DLD1 (cell line): ENCODE results near the gene AP5Z1.

Source experiments
- in situ Hi-C: cut with HindIII; loops from 2 replicates; pipeline ENCODE4 v1.10.0; 2017; ENCODE audit warnings: low sequenced_read_pairs

AP5Z1 gene

GRCh38 chr7:4775250-4775847 is at the start of gene AP5Z1:
Gene AP5Z1 (plus strand): TSS chr7:4775623. CDS start chr7:4775716, 93 bp downstream.
- in situ Hi-C loops: no loop called here

GRCh38 chr7:4725850-4726450 is 49.5 kb upstream of the AP5Z1 start:
- in situ Hi-C loops: no loop called here

DNA sequence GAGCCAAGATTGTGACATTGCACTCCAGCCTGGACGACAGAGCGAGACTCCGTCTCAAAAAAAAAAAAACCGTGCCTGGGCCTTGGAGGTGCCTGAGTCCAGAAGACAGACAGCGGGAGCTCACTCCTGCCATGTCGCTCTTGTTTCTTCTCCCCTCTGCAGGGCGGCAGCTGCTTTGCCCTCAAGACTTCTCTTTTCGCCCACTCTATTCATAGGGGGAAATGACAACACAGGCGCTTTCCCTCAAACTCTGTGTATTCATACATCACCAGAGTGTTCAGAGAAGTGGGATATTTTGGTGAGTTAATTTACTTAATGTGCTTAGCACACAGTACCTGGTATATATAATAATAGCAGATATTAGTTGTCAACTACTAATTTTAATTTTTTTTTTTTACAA is 48.9 kb upstream of the AP5Z1 start:
- in situ Hi-C loops: no loop called here

GRCh38 chr7:4727914-4728705 is 47.3 kb upstream of the AP5Z1 start:
- in situ Hi-C loops: no loop called here

DNA sequence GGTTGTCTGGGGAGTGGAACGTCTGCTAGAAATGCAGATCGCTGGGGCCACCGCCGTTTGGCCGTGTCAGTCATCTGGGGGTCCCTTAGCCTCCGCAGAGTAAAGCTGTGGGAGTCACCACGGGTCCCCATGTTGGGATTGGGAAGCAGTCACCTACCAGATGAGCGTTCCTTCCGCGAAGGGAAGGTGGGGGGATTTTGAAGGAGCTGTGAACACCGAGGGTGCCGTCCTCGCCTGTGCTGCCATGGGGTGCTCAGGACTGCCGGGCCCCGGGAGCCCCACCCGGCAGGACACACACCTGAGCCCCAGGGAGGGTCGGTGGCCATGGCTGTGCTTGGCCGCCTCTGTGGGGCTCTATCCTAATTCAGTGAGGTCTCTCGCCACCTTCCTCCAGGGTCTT is 46.2 kb upstream of the AP5Z1 start:
- in situ Hi-C loops: no loop called here

DNA sequence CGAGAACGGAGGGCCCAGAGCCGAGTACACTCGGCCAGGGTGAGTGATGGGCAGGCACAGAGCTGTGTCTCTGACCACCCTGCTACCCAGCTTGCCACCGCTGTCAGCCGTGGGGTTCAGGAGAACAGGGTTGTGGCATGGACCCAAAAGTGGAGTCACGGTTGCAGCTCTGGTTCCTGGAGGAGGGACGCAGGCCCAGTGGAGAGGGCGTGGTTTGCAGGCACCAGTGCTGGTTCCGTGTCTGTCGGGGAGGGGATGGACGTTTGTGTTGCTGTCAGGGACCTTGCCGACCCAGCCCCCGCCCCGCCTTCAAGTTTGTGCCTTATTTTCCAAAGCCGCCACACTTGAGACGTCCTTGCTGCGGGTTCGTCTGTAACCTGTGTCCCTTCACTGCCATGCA is 45.1 kb upstream of the AP5Z1 start:
- in situ Hi-C loops: no loop called here

DNA sequence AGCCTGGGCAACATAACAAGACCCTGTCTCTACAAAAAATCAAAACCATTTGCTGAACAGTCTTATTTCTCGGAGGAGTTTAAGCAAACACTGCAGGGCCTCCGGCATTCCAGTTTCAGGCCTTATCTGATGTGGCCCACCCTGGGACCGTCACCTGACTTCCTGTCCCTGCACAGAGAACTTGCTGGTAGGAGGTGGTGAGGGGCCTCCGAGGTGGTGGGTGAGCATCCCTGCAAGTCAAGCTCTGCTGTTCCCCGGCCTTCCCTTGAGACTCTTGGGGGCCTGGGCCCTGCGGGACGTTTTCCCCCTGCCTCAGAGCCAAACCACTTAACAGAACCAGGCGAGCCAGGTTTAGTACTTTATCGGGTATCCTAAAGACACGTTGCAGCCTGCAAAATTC is 44.5 kb upstream of the AP5Z1 start:
- in situ Hi-C loops: no loop called here

- in situ Hi-C loops: no loop called here
These were observed 43.6 kb upstream of the AP5Z1 start for GRCh38 chr7:4731803-4732202.

DNA sequence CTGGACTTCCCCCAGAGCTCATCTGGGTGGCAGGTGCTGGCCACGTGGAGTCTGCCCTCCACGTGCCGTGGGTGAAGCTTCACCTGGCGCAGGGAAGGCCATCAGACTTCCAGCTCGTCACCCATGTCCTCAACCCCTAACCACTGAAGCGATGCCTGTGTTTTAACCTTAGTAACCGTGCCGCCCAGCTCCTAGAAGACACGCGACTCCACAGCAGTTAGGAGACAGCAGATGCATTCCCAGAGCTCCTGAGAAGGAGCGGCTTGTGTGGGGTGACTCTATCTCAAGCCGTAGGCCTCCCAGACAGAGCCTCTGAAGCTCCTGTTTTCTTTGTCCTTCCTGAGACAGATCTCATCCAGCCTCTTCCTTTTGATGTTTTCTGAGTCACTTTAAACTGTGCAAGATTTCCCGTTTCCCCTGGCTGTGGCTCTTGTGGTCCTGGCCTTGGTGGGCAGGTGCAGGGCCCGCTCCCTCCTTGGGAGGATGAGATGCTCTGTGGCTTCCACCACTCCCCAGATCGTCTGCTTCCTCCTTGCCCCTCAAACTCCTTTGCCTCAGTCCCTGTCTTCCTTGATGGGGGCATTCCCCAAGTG is 41.4 kb upstream of the AP5Z1 start:
- in situ Hi-C loops: no loop called here

DNA sequence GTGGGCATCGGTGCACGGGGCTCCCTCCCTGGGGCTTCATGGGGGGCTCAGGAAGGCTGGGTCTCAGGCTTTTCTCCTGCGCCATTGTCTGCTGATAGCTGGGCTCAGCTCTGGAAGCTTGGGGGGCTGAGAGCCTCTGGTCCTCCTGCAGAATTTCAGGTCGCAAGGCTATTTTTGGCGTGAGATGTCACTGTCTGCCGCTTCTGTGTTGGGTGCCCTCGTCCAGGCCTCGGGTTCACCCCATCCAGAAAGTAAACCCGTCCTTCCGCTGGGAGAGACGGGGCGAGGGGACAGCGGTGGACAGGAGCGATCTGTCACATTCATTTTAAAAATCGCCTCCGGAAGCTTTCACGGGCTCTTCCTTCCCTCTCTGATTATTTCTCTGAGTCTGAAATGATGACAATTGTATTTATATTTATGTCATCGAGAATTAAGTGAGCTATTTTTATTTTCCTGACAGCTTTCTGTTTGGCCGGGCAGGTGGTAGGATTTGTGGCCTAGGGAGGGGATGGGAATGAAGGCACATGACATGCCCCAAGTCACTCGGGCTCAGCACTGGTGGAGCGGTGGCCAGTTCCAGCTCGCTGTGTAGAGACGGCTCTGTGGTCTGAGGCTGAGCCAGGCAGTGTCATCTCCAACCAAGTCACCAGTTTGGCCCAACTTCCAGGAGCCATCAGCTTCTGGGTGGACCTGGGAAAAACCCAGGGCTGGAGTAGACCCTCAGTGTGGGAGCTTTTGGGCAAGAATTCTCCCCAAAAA is 40.7 kb upstream of the AP5Z1 start:
- in situ Hi-C loops: no loop called here

- in situ Hi-C loops: no loop called here
These were observed 38.1 kb upstream of the AP5Z1 start for GRCh38 chr7:4737300-4737699.

GRCh38 chr7:4738711-4739527 is 36.5 kb upstream of the AP5Z1 start:
- in situ Hi-C loops: no loop called here

DNA sequence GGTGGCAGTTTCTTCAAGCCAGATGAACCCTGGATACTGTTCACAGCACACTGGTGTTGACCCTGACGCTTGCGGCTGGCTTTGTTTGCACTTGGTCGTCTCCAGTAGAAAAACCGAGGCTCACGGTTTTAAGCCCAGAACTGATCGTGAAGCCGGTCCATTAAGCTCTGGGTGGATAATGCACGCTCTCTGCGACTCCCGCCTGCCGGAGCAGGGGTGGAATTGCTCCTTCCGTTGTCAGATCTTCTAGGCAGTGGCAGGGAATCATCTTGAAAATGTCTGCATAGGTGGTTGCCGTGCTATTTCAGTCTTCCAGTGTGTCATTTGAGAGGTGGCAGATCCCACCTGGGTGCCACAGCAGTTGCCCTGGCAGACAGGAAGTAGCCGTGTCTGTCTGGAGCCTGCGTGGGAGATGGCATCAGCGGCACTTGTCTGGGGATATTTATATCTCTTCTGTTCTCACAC is 35.9 kb upstream of the AP5Z1 start:
- in situ Hi-C loops: no loop called here

GRCh38 chr7:4740796-4741195 is 34.6 kb upstream of the AP5Z1 start:
- in situ Hi-C loops: no loop called here

- in situ Hi-C loops: no loop called here
These were observed 33.3 kb upstream of the AP5Z1 start for GRCh38 chr7:4742051-4742573.

GRCh38 chr7:4742852-4743251 is 32.6 kb upstream of the AP5Z1 start:
- in situ Hi-C loops: no loop called here

DNA sequence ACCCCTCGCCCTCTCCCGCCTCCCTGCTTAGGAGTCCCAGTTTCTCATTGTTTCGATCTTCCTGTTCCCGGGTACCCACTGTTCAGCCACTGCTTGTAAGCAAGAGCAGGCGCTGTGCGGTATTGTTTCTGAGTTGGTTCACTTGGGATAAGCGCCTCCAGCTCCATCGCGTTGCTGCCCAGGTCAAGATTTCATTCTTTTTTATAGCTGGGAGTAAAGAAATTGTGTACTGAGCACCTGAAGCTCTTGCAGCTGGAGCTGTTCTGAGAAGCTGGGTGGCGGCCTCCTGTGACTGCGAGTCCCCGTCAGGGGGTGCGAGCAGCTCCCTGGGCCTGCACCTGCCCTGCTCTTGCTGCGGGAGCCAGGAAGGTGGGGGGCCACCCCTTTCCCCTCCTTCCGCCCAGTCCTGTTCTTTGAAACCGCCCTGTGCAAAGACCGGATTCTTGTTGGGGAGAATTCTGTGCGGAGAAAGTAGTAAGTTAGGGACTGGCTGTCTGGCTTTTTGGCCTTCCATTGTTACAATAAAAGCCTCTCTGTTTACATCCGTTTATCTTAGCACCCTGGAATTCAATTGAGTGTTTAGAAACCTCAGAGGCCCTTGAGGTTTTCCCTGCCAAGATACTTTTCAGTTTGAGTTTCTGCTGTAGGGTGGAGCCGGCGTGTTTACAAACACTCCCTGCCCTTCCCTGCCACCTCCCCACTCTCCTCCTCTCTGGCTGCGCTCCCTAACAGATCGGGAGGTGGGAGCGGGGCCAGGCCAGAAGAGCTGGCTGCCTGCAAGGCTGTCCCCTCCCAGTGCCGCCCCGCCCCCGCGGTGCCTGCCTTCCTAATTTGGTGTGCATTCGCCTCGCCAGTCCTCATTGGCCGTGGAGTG is 30.8 kb upstream of the AP5Z1 start:
- in situ Hi-C loops: no loop called here

- in situ Hi-C loops: no loop called here
These were observed 30.0 kb upstream of the AP5Z1 start for GRCh38 chr7:4745265-4745919.
